GM12874 (cell line): ENCODE data around the gene IGFBP7.

Experiments
- CTCF ChIP-seq: IDR thresholded peaks from 2 replicates; pipeline ENCODE4 v1.5.1; 2011; ENCODE audit warnings: low read depth, mild to moderate bottlenecking, control low read depth, low read length, moderate library complexity; ENCODE audit not compliant: insufficient read depth

The IGFBP7 gene

GRCh38 chr4:57154191-57154590, 44.0 kb upstream of the IGFBP7 start:
- TF ChIP-seq CTCF: no peak

- TF ChIP-seq CTCF: no peak
Measured at GRCh38 chr4:57153207-57153606, 43.0 kb upstream of the IGFBP7 start.

- TF ChIP-seq CTCF: no peak
Measured at GRCh38 chr4:57151481-57151880, 41.3 kb upstream of the IGFBP7 start.

- no peak for TF ChIP-seq CTCF
Measured at GRCh38 chr4:57149833-57150232, 39.6 kb upstream of the IGFBP7 start.

GRCh38 chr4:57148831-57149505, 38.8 kb upstream of the IGFBP7 start:
- no peak for TF ChIP-seq CTCF

- TF ChIP-seq CTCF: no peak
Measured at GRCh38 chr4:57148177-57148576, 38.0 kb upstream of the IGFBP7 start.

GRCh38 chr4:57147335-57148060, 37.3 kb upstream of the IGFBP7 start:
- TF ChIP-seq CTCF: no peak
